Measurements from ENCODE around the gene PLOD3.

PLOD3 gene

GRCh38 chr7:101172005-101172853, 45.2 kb downstream of the PLOD3 start:
- DNase-seq (ENCODE audit: insufficient read length, low spot score) (no peak), FAIRE-seq (no peak)
- no peak for TF ChIP-seq POLR2A (IDR thresholded peaks at IDR 0.05; ENCODE audit: low read depth, low read length)

- DNase-seq (ENCODE audit: insufficient read length, low spot score) (no peak), FAIRE-seq (no peak)
- no peak for TF ChIP-seq POLR2A (IDR thresholded peaks at IDR 0.05; ENCODE audit: low read depth, low read length)
Measured at GRCh38 chr7:101171442-101171837, 45.9 kb downstream of the PLOD3 start.

GRCh38 chr7:101170617-101171441, 46.6 kb downstream of the PLOD3 start:
- TF ChIP-seq POLR2A (IDR thresholded peaks at IDR 0.05; ENCODE audit: low read depth, low read length): no peak
- no peak for FAIRE-seq
- no peak for DNase-seq (ENCODE audit: insufficient read length, low spot score)

- FAIRE-seq (no peak), DNase-seq (ENCODE audit: insufficient read length, low spot score) (peak; percentile 77)
- no peak for TF ChIP-seq POLR2A (IDR thresholded peaks at IDR 0.05; ENCODE audit: low read depth, low read length)
Measured at GRCh38 chr7:101169838-101170551, 47.4 kb downstream of the PLOD3 start.

GRCh38 chr7:101169110-101169837, 48.1 kb downstream of the PLOD3 start:
- TF ChIP-seq POLR2A (IDR thresholded peaks at IDR 0.05; ENCODE audit: low read depth, low read length): no peak
- FAIRE-seq (no peak), DNase-seq (ENCODE audit: insufficient read length, low spot score) (no peak)

GRCh38 chr7:101168412-101169049, 48.9 kb downstream of the PLOD3 start:
- FAIRE-seq: no peak
- TF ChIP-seq POLR2A (IDR thresholded peaks at IDR 0.05; ENCODE audit: low read depth, low read length): no peak
- DNase-seq (ENCODE audit: insufficient read length, low spot score): no peak

- TF ChIP-seq POLR2A (IDR thresholded peaks at IDR 0.05; ENCODE audit: low read depth, low read length): no peak
- DNase-seq (ENCODE audit: insufficient read length, low spot score) (no peak), FAIRE-seq (no peak)
Measured at GRCh38 chr7:101167645-101168411, 49.6 kb downstream of the PLOD3 start.

- FAIRE-seq (no peak), DNase-seq (ENCODE audit: insufficient read length, low spot score) (no peak)
- no peak for TF ChIP-seq POLR2A (IDR thresholded peaks at IDR 0.05; ENCODE audit: low read depth, low read length)
Measured at GRCh38 chr7:101166909-101167644, 50.3 kb downstream of the PLOD3 start.

GRCh38 chr7:101166648-101166908, 50.8 kb downstream of the PLOD3 start:
- FAIRE-seq (no peak), DNase-seq (ENCODE audit: insufficient read length, low spot score) (no peak)
- no peak for TF ChIP-seq POLR2A (IDR thresholded peaks at IDR 0.05; ENCODE audit: low read depth, low read length)

- DNase-seq (ENCODE audit: insufficient read length, low spot score) (no peak), FAIRE-seq (no peak)
- no peak for TF ChIP-seq POLR2A (IDR thresholded peaks at IDR 0.05; ENCODE audit: low read depth, low read length)
Measured at GRCh38 chr7:101165958-101166647, 51.3 kb downstream of the PLOD3 start.

Measured in H54 (cell line).